K562 (cell line): ENCODE measurements around the gene KCND1. TPM values are rescaled to one million over a fixed set of nuclear protein-coding genes. Genes with fewer than 3 reads are reported as not detected.

Experiments
- BCLAF1 ChIP-seq, 2 experiments: fragments of 450-650 bp in 1 of 2; IDR thresholded peaks; 2 replicates each; pipeline ENCODE4 v1.6.1; 2011 to 2017; ENCODE audit warnings: low read depth in 2 of 2, antibody characterized with exemption in 1 of 2, borderline replicate concordance in 1 of 2, low read length in 1 of 2, mild to moderate bottlenecking in 1 of 2, mixed read lengths in 1 of 2; ENCODE audit not compliant: control insufficient read depth in 1 of 2
- CBFB ChIP-seq: sonication (generic); formaldehyde crosslinking; IDR thresholded peaks from 2 replicates; pipeline ENCODE4 v1.4.0; 2020; ENCODE audit warnings: mild to moderate bottlenecking, missing genetic modification reagents
- CBX8 ChIP-seq: fragments of 200-600 bp; sonication (generic); IDR thresholded peaks from 2 replicates; pipeline ENCODE4 v1.6.1; 2012; ENCODE audit warnings: borderline replicate concordance, mixed run types, low read depth, mild to moderate bottlenecking, moderate library complexity, mixed read lengths, low read length, control low read depth, inconsistent platforms; ENCODE audit not compliant: poor library complexity, severe bottlenecking; ENCODE audit errors: extremely low read depth
- MTF1 ChIP-seq: fragments of 250-450 bp; sonication (Bioruptor Pico); IDR thresholded peaks from 2 replicates; pipeline ENCODE4 v1.9.0; 2021; ENCODE audit warnings: moderate library complexity, mild to moderate bottlenecking, inconsistent platforms, borderline replicate concordance
- NFE2L1 ChIP-seq: fragments of 450-650 bp; IDR thresholded peaks from 2 replicates; pipeline ENCODE4 v1.6.1; 2016; ENCODE audit warnings: missing genetic modification characterization, low read depth, mild to moderate bottlenecking, missing compliant biosample characterization, moderate library complexity, borderline replicate concordance
- TCFL5 ChIP-seq: fragments of 250-450 bp; sonication (Bioruptor Pico); conservative IDR thresholded peaks from 2 replicates; pipeline ENCODE4 v1.6.1; 2021; ENCODE audit warnings: mild to moderate bottlenecking, moderate library complexity, matching md5 sums
- THRAP3 ChIP-seq: fragments of 450-650 bp; IDR thresholded peaks from 2 replicates; pipeline ENCODE4 v1.6.1; 2016; ENCODE audit warnings: mild to moderate bottlenecking, inconsistent platforms, borderline replicate concordance
- ZBTB9 ChIP-seq: fragments of 450-650 bp; formaldehyde crosslinking; IDR thresholded peaks from 2 replicates; pipeline ENCODE4 v1.4.0; 2020; ENCODE audit warnings: mild to moderate bottlenecking, moderate library complexity
- ZNF318 ChIP-seq, 2 experiments: fragments of 450-650 bp; IDR thresholded peaks; 2 replicates each; pipeline ENCODE4 v1.6.1; 2016; ENCODE audit warnings: mild to moderate bottlenecking in 2 of 2, borderline replicate concordance in 1 of 2, low read depth in 1 of 2, moderate library complexity in 1 of 2
- polyA plus RNA-seq, 8 experiments: library from polyadenylated mRNA; depleted of rRNA in 4 of 8; stranded (reverse) in 5 of 8; unstranded in 3 of 8; fragments of >200 nt; fragmentation: Nextera tagmentation in 2 of 8; fragmentation: Illumina TruSeq in 1 of 8; extraction: Ambion mirVana in 2 of 8; extraction: Trizol in 1 of 8; gene quantifications; 2 replicates each; pipeline versions ENCODE4 v1.2.1 to v1.2.3, GENCODE V29; 2011 to 2014; ENCODE audit warnings: inconsistent platforms in 1 of 8, missing spikeins in 1 of 8
- total RNA-seq, 7 experiments: library from RNA; depleted of rRNA in 6 of 7; stranded (reverse); fragments of >200 nt in 6 of 7; fragmentation: Illumina TruSeq in 2 of 7; extraction: Trizol in 2 of 7; gene quantifications; 2 replicates each; pipeline versions ENCODE4 v1.2.1 to v1.2.3, GENCODE V29; 2011 to 2021; ENCODE audit warnings: low replicate concordance in 1 of 7

The KCND1 gene
- total and polyA plus RNA-seq, 9 of the 15 experiments (the other 6 are each of a cell fraction or from before 2014, with no cell fraction given): 0.06 to 0.83 (median 0.39) TPM; not detected in 1

- TF ChIP-seq MTF1 (no peak), NFE2L1 (no peak), BCLAF1 (IDR thresholded peaks at IDR 0.05; ENCODE audit: borderline replicate concordance in 1 of 2, control insufficient read depth in 1 of 2, low read depth in 2 of 2, low read length in 1 of 2) (no peak), TCFL5 (CRISPR knock-in tag) (no peak), ZBTB9 (CRISPR knock-in tag) (peak; percentile 77; the same call in 1 of the 2 replicates), CBX8 (no peak), ZNF318 (IDR thresholded peaks at IDR 0.05; ENCODE audit: borderline replicate concordance in 1 of 2, low read depth in 1 of 2) (0 out of 4 replicates have a peak, but pooled peaks of 1 of the 2 experiments have one; percentile 37), THRAP3 (no peak; the same call in 1 of the 2 replicates), CBFB (CRISPR knock-in tag) (0 out of 2 replicates have a peak, but pooled peaks have one; percentile 55)
Observed at GRCh38 chrX:48911412-48912182, 60.0 kb downstream of the KCND1 start, which contains the start of gene SLC35A2 (continued).
